Kidney epithelial cell (primary cell): ENCODE results near the gene MYLK. TPM values are rescaled to one million over a fixed set of nuclear protein-coding genes. Genes with fewer than 3 reads are reported as not detected.
"Not testable (repeated sequence)": the region's sequence is repeated elsewhere in the genome, so short reads cannot be mapped to it uniquely, and the experiment has no call there.

Experiments used
- DNase-seq: peaks from one replicate; pipeline ENCODE4 v3.0.0-alpha.2; 2010; ENCODE audit warnings: low read depth
- H3K27me3 ChIP-seq: 2 replicates; pipeline ENCODE4 v1.6.0; 2011; ENCODE audit warnings: low read length; ENCODE audit not compliant: control insufficient read depth, insufficient read depth
- H3K36me3 ChIP-seq: 2 replicates; pipeline ENCODE4 v1.5.1; 2011; ENCODE audit warnings: low read length; ENCODE audit not compliant: control insufficient read depth, insufficient read depth
- H3K4me3 ChIP-seq: 2 replicates; pipeline ENCODE4 v1.5.1; 2011; ENCODE audit warnings: low read depth, mild to moderate bottlenecking, control low read depth, low read length
- CTCF ChIP-seq: IDR thresholded peaks from 2 replicates; pipeline ENCODE4 v1.5.1; 2011; ENCODE audit warnings: mild to moderate bottlenecking, moderate library complexity, low read length, control low read depth, inconsistent platforms; ENCODE audit not compliant: insufficient read depth, poor library complexity, severe bottlenecking
- total RNA-seq: library from RNA; depleted of rRNA; stranded (reverse); fragments of >200 nt; gene quantifications from 2 replicates; pipeline ENCODE4 v1.2.3, GENCODE V29; 2015

MYLK gene
- total RNA-seq, 1 donor from 2014 or later, result 49.7 TPM

GRCh38 chr3:123743121-123743520 lies 141.0 kb downstream of the MYLK start:
- TF ChIP-seq CTCF, result no peak
- Histone ChIP-seq H3K36me3 (peaks cover 5% of the 10 kb centered on the region), H3K27me3 (no peaks in the 10 kb centered on the region), H3K4me3 (no peak overlapping the region)
- DNase-seq, result no peak

GRCh38 chr3:123741041-123741511 lies 143.1 kb downstream of the MYLK start:
- Histone ChIP-seq H3K36me3 (peaks cover 5% of the 10 kb centered on the region), H3K27me3 (no peaks in the 10 kb centered on the region), H3K4me3 (no peak overlapping the region)
- no peak for TF ChIP-seq CTCF
- DNase-seq, result no peak

GRCh38 chr3:123740391-123740822 lies 143.7 kb downstream of the MYLK start:
- DNase-seq, result no peak
- no peaks in the 10 kb centered on the region for H3K27me3 ChIP-seq
- no peak overlapping the region for H3K4me3 ChIP-seq
- no peak for TF ChIP-seq CTCF
- peaks cover 5% of the 10 kb centered on the region for H3K36me3 ChIP-seq

- peak; percentile 67 for DNase-seq
These were observed 144.4 kb downstream of the MYLK start for GRCh38 chr3:123739754-123740153.

GRCh38 chr3:123739106-123739505 lies 145.0 kb downstream of the MYLK start:
- Histone ChIP-seq H3K4me3 (no peak overlapping the region), H3K27me3 (no peaks in the 10 kb centered on the region), H3K36me3 (peaks cover 5% of the 10 kb centered on the region)
- no peak for TF ChIP-seq CTCF
- DNase-seq, result no peak

More at GRCh38 chr3:123739754-123740153, 144.4 kb downstream of the MYLK start:
- no peaks in the 10 kb centered on the region for H3K27me3 ChIP-seq
- no peak overlapping the region for H3K4me3 ChIP-seq
- no peak for TF ChIP-seq CTCF
- peaks cover 5% of the 10 kb centered on the region for H3K36me3 ChIP-seq

- H3K36me3 ChIP-seq, H3K4me3 ChIP-seq, DNase-seq, H3K27me3 ChIP-seq: not testable (repeated sequence)
These were observed 145.6 kb downstream of the MYLK start for GRCh38 chr3:123738522-123738921.
